ENCODE data around the gene GLIPR1L2. TPM values are rescaled to one million over a fixed set of nuclear protein-coding genes. Genes with fewer than 3 reads are reported as not detected.
"Not testable (repeated sequence)": the region's sequence is repeated elsewhere in the genome, so short reads cannot be mapped to it uniquely, and the experiment has no call there.

GLIPR1L2 gene
- total RNA-seq (1 to 10 TPM; 1.8 to 2.8 (median 2.4) TPM), polyA plus RNA-seq (2.1 TPM)
- long read RNA-seq, donor 1, partial matches to known transcripts = 0 of 4 reads
- long read RNA-seq, donor 1, other reads (novel, unspliced or antisense) = 1 of 4 reads
- long read RNA-seq, donor 2, partial matches to known transcripts = 0 of 1 reads
- long read RNA-seq, donor 2, other reads (novel, unspliced or antisense) = 0 of 1 reads
- long read RNA-seq, donor 3, transcript GLIPR1L2-201 (4 exons, 1,729 nt) = major isoform, 5 of 7 reads
- long read RNA-seq, donor 3, partial matches to known transcripts = 1 of 7 reads
- long read RNA-seq, donor 3, other reads (novel, unspliced or antisense) = 1 of 7 reads
- long read RNA-seq, donor 4, partial matches to known transcripts = 0 of 1 reads
- long read RNA-seq, donor 4, other reads (novel, unspliced or antisense) = 0 of 1 reads

DNA sequence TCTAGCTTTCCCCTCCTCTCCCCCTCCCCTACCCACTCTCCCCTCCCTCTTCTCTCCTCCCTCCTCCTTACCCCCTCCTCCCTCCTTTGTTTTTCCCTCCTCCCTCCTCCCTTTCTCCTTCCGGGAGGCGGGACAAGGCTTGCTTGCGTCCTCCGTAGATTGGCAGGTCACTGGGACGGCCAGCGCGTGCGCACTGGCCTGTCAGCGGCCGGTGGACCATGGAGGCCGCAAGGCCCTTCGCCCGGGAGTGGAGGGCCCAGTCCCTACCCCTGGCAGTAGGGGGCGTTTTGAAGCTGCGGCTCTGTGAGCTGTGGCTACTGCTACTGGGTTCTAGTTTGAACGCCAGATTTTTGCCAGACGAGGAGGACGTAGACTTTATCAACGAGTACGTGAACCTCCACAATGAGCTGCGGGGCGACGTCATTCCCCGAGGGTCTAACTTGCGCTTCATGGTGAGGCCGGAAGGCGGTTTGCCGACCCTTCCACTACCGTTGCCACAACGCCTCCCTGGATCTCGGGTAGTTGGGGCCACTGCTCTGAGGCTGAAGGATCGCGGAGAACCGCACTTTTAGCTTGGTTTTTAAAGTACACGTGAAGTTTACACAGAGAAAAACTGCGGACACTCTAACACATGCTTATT is at the start of gene GLIPR1L2:
Gene GLIPR1L2 (plus strand): TSS at position 191 of the 640 bp plus-strand sequence. CDS start 28 bp downstream, at position 219.
- H3K27me3 ChIP-seq (ENCODE audit: control insufficient read depth, insufficient read depth) = no peaks in the 10 kb centered on the region
- H3K27ac ChIP-seq (ENCODE audit: low read length) = peak within 1 kb of the TSS; percentile 94
- H3K4me1 ChIP-seq (ENCODE audit: control insufficient read depth, insufficient read depth, low read length) = no peaks in the 10 kb centered on the region
- 2% methylated on average over 36 of the region's 36 CpGs for WGBS
- peak; percentile 97 to 99 (median 98) for DNase-seq
- H3K9me3 ChIP-seq (ENCODE audit: control insufficient read depth, low read length) = no peaks in the 10 kb centered on the region
- peak; percentile 100 for ATAC-seq
- intact Hi-C loops (cut with DNase I) = loop anchor here in 2 of 4 donors (5.0 to 10.0 kb wide), 2 partner anchors 59 to 94 kb away; partner anchors contain the start of genes CAPS2 (in 1 of the 2), GLIPR1 (in 1 of the 2) and GLIPR1L1 (in 1 of the 2)
- H3K4me3 ChIP-seq (ENCODE audit: low read length) = peak within 1 kb of the TSS; percentile 74

DNA sequence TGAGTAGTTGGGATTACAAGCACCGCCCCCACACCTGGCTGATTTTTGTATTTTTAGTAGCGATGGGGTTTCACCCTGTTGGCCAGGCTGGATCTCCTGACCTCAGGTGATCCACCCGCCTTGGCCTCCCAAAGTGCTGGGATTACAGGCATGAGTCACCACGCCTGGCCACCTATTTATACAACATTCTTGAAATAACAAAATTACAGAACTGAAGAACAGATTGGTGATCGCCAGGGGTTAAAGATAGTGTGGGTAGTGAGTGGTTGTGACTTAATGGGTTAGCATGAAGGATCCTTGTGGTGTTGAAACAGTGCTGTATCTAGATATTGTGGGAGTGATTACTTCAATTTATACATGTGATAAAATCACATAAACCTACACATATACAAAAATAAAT is 49.0 kb upstream of the GLIPR1L2 start:
- intact Hi-C loops (cut with DNase I) = no loop called here
- 85% methylated on average over 5 of the region's 5 CpGs for WGBS

DNA sequence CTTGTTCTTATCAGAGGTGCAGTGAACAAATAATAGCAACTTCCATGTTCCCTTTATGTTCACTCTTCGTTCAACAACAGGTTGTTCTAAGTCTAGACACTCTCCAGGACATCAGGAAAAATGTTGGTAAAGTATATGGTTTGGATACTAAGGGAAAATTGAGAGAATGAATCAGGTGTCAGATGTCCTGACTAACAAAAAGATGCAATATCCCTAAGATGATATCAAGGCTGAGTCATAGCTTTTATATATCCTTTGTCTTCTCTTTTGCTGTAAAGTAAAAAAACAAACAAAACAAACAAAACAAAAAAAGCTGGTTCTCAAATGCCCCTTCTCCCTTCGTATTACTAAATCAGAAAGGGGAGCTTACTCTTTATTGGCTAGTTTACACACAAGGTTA is 45.4 kb upstream of the GLIPR1L2 start:
- WGBS = 81% methylated on average over 2 of the region's 2 CpGs

More for the DNA sequence above, 49.0 kb upstream of the GLIPR1L2 start:
- DNase-seq = no peak
- Histone ChIP-seq H3K4me3 (ENCODE audit: low read length) (no peak overlapping the region), H3K27ac (ENCODE audit: low read length) (no peak overlapping the region), H3K4me1 (ENCODE audit: control insufficient read depth, insufficient read depth, low read length) (no peaks in the 10 kb centered on the region), H3K27me3 (ENCODE audit: control insufficient read depth, insufficient read depth) (no peaks in the 10 kb centered on the region), H3K9me3 (ENCODE audit: control insufficient read depth, low read length) (no peaks in the 10 kb centered on the region)
- no peak for ATAC-seq

DNA sequence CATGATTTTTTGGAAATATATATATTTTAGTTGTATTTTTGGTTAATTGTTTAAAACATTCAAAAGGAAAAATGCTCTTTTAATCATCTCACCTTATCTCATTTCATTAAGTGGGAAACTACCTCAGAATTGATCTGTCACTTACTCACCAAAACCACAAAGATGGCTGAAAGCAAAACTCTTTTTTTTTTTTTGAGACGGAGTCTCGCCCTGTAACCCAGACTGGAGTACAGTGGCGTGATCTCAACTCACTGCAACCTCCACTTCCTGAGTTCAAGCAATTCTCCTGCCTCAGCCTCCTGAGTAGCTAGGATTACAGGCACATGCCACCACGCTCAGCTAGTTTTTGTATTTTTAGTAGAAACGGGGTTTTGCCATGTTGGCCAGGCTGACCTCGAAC is 44.7 kb upstream of the GLIPR1L2 start:
- ATAC-seq; H3K4me1 ChIP-seq (ENCODE audit: control insufficient read depth, insufficient read depth, low read length); H3K4me3 ChIP-seq (ENCODE audit: low read length); H3K27ac ChIP-seq (ENCODE audit: low read length); H3K9me3 ChIP-seq (ENCODE audit: control insufficient read depth, low read length); intact Hi-C loops (cut with DNase I); DNase-seq; H3K27me3 ChIP-seq (ENCODE audit: control insufficient read depth, insufficient read depth): not testable (repeated sequence)
- WGBS = 93% methylated on average over 6 of the region's 6 CpGs

More for the DNA sequence above, 45.4 kb upstream of the GLIPR1L2 start:
- ATAC-seq (no peak), DNase-seq (no peak)
- Histone ChIP-seq H3K27ac (ENCODE audit: low read length) (no peak overlapping the region), H3K4me3 (ENCODE audit: low read length) (no peak overlapping the region), H3K27me3 (ENCODE audit: control insufficient read depth, insufficient read depth) (no peaks in the 10 kb centered on the region), H3K9me3 (ENCODE audit: control insufficient read depth, low read length) (no peaks in the 10 kb centered on the region), H3K4me1 (ENCODE audit: control insufficient read depth, insufficient read depth, low read length) (no peaks in the 10 kb centered on the region)
- intact Hi-C loops (cut with DNase I) = no loop called here

DNA sequence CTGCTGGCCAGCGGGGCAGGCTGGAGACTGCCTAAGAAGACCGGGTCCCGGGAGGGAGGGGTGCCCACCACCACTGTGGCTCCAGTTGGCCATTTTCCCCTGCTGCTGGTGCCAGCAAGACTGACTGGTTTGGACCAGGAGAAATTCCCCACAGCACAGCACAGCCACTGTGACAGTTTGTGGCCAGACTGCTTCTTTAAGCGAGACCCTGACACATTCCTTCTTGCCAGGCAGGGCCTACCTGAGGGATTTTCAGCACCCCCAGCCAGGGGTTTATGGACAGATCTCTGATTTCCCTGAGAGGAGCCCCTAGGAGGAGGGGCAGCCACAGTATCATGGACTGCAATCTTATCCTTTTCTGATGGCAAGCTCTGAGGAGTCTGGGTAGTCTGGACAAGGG is 40.9 kb upstream of the GLIPR1L2 start:
- ATAC-seq (no peak), DNase-seq (no peak)
- Histone ChIP-seq H3K4me1 (ENCODE audit: control insufficient read depth, insufficient read depth, low read length) (no peaks in the 10 kb centered on the region), H3K27me3 (ENCODE audit: control insufficient read depth, insufficient read depth) (no peaks in the 10 kb centered on the region), H3K9me3 (ENCODE audit: control insufficient read depth, low read length) (no peaks in the 10 kb centered on the region), H3K27ac (ENCODE audit: low read length) (no peak overlapping the region), H3K4me3 (ENCODE audit: low read length) (no peak overlapping the region)
- WGBS = 88% methylated on average over 4 of the region's 4 CpGs
- intact Hi-C loops (cut with DNase I) = no loop called here

DNA sequence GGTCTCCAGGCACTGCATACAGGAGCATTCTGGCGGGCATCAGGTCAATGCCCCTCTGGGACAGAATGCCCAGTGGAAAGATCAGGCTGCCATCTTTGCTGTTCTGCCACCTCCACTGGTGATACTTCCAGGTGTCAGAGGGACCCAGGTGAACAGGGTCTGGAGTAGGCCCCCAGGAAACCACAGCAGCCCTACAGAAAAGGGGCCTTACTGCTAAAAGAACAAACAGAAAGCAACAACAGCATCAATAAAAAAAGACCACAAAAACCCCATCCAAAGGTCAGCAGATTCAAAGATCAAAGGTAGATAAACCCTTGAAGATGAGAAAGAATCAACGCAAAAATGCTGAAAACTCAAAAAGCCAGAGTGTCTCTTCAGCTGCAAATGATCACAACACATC is 40.5 kb upstream of the GLIPR1L2 start:
- no peaks in the 10 kb centered on the region for H3K9me3 ChIP-seq (ENCODE audit: control insufficient read depth, low read length)
- H3K4me1 ChIP-seq (ENCODE audit: control insufficient read depth, insufficient read depth, low read length) = no peaks in the 10 kb centered on the region
- H3K27ac ChIP-seq (ENCODE audit: low read length) = no peak overlapping the region
- no peaks in the 10 kb centered on the region for H3K27me3 ChIP-seq (ENCODE audit: control insufficient read depth, insufficient read depth)
- DNase-seq = no peak
- no peak for ATAC-seq
- intact Hi-C loops (cut with DNase I) = no loop called here
- WGBS = 81% methylated on average over 2 of the region's 2 CpGs
- no peak overlapping the region for H3K4me3 ChIP-seq (ENCODE audit: low read length)

DNA sequence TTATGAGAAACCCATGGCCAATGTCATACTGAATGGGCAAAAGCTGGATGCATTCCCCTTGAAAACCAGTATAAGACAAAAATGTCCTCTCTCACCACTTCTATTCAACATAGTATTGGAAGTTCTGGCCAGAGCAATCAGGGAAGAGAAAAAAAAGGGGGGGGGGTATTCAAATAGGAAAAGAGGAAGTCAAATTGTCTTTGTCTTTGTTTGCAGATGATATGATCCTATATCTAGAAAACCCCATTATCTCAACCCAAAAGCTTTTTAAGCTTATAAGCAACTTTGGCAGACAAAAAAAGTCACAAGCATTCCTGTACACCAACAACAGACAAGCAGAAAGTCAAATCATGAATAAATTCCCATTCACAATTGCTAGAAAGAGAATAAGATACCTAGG is 36.9 kb upstream of the GLIPR1L2 start:
- Histone ChIP-seq H3K4me3 (ENCODE audit: low read length) (no peak overlapping the region), H3K27me3 (ENCODE audit: control insufficient read depth, insufficient read depth) (no peaks in the 10 kb centered on the region), H3K4me1 (ENCODE audit: control insufficient read depth, insufficient read depth, low read length) (no peaks in the 10 kb centered on the region), H3K27ac (ENCODE audit: low read length) (no peak overlapping the region), H3K9me3 (ENCODE audit: control insufficient read depth, low read length) (no peaks in the 10 kb centered on the region)
- DNase-seq (no peak), ATAC-seq (no peak)
- intact Hi-C loops (cut with DNase I) = no loop called here

DNA sequence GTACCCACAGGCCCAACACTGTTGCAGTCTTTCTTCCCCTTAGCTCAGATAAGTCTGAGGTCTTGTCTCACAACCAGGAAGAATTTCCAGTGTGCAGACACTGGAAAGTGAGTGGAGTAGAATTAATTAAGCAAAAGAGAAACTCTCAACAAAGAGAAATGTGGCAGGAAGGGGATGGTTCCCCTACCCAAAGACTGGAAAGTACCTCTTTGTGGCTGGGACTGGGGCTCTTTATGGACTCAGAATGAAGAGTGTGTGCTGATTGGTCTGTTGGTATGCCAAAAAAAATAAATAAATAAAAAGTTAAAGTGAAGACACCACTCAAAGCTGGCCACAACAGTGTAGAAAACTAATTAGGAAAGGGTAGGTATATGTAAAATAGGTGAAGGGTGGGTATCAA is 30.0 kb upstream of the GLIPR1L2 start:
- H3K9me3 ChIP-seq (ENCODE audit: control insufficient read depth, low read length) = no peaks in the 10 kb centered on the region
- DNase-seq (no peak), ATAC-seq (no peak)
- H3K4me3 ChIP-seq (ENCODE audit: low read length) = no peak overlapping the region
- no peak overlapping the region for H3K27ac ChIP-seq (ENCODE audit: low read length)
- H3K27me3 ChIP-seq (ENCODE audit: control insufficient read depth, insufficient read depth) = no peaks in the 10 kb centered on the region
- no peaks in the 10 kb centered on the region for H3K4me1 ChIP-seq (ENCODE audit: control insufficient read depth, insufficient read depth, low read length)
- intact Hi-C loops (cut with DNase I) = no loop called here

DNA sequence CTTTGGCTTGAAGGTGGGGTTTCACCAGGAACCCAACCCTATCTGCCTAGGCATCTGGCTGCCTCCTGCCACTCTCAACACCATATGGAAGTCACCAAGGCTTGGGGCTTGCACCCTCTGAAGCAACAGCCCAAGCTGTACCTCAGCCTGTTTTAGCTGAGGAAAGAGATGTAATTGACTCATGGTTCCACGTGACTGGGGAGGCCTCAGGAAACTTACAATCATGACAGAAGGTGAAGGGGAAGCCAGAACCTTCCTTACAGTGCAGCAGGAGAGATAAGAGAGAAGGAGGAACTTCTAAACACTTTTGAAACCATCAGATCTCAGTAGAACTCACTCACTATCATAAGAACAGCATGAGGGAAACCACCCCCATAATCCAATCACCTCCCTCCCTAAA is 29.5 kb upstream of the GLIPR1L2 start:
- 40% methylated on average over 1 of the region's 1 CpG for WGBS
- DNase-seq (no peak), ATAC-seq (no peak)
- no peaks in the 10 kb centered on the region for H3K4me1 ChIP-seq (ENCODE audit: control insufficient read depth, insufficient read depth, low read length)
- no peak overlapping the region for H3K4me3 ChIP-seq (ENCODE audit: low read length)
- intact Hi-C loops (cut with DNase I) = no loop called here
- no peak overlapping the region for H3K27ac ChIP-seq (ENCODE audit: low read length)
- H3K27me3 ChIP-seq (ENCODE audit: control insufficient read depth, insufficient read depth) = no peaks in the 10 kb centered on the region
- no peaks in the 10 kb centered on the region for H3K9me3 ChIP-seq (ENCODE audit: control insufficient read depth, low read length)

DNA sequence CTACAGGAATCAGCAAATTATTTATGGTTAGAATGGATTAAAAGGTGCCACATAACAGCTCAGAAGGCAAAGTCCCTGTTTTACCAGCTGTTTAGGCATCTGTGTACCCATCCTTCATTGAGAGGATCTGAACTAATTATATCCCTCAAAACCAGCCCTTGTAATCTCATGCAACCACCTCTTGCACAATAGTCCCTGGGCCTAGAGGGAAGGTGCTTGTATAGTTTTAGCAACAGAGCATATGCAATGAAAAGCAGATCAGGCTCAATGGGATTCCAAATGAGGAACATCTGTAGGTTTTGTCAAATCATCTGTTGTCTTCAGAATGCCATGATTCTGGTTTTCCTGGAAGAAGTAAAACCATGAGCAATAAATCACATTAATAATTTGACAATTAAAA is 26.0 kb upstream of the GLIPR1L2 start:
- DNase-seq (no peak), ATAC-seq (peak; percentile 74 to 78)
- Histone ChIP-seq H3K4me1 (ENCODE audit: control insufficient read depth, insufficient read depth, low read length) (no peaks in the 10 kb centered on the region), H3K27me3 (ENCODE audit: control insufficient read depth, insufficient read depth) (no peaks in the 10 kb centered on the region), H3K9me3 (ENCODE audit: control insufficient read depth, low read length) (no peaks in the 10 kb centered on the region), H3K27ac (ENCODE audit: low read length) (no peak overlapping the region), H3K4me3 (ENCODE audit: low read length) (no peak overlapping the region)
- intact Hi-C loops (cut with DNase I) = no loop called here

DNA sequence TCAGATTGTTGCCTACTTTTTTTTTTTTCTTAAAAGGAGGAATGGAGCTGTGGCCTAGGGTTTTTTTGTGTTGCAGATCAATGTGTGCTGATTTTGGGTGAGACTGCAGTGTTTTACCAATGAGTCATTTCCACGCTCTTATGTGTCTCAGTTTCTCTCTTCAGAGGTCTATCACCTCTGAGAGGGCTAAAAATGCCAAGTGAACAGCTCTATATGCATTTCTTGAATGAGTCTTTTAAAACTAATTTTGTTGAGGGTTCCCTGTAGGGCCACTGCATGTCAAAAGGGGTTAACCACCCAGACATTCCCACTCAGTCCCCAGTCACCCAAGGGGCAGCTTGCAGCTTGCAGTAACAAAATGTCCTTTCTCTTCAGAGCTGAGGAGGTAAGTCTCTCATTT is 24.3 kb upstream of the GLIPR1L2 start:
- intact Hi-C loops (cut with DNase I) = no loop called here
- WGBS = 97% methylated on average over 1 of the region's 1 CpG
- Histone ChIP-seq H3K4me3 (ENCODE audit: low read length) (no peak overlapping the region), H3K4me1 (ENCODE audit: control insufficient read depth, insufficient read depth, low read length) (no peaks in the 10 kb centered on the region), H3K27me3 (ENCODE audit: control insufficient read depth, insufficient read depth) (no peaks in the 10 kb centered on the region), H3K27ac (ENCODE audit: low read length) (no peak overlapping the region), H3K9me3 (ENCODE audit: control insufficient read depth, low read length) (no peaks in the 10 kb centered on the region)
- ATAC-seq = no peak
- no peak for DNase-seq

Data from right cardiac atrium (tissue), 5 donors.